GM21423 (cell line): Measurements from ENCODE around the gene BORCS6.
A peak's percentile ranks its signal among the peaks of the same experiment; 100 is the strongest.

Source experiments
- ATAC-seq: cut with Tn5 transposase; IDR thresholded peaks from one replicate; pipeline ENCODE4 v1.9.1; 2021; ENCODE audit warnings: mild to moderate bottlenecking, moderate library complexity; ENCODE audit not compliant: unreplicated experiment

BORCS6 gene

DNA sequence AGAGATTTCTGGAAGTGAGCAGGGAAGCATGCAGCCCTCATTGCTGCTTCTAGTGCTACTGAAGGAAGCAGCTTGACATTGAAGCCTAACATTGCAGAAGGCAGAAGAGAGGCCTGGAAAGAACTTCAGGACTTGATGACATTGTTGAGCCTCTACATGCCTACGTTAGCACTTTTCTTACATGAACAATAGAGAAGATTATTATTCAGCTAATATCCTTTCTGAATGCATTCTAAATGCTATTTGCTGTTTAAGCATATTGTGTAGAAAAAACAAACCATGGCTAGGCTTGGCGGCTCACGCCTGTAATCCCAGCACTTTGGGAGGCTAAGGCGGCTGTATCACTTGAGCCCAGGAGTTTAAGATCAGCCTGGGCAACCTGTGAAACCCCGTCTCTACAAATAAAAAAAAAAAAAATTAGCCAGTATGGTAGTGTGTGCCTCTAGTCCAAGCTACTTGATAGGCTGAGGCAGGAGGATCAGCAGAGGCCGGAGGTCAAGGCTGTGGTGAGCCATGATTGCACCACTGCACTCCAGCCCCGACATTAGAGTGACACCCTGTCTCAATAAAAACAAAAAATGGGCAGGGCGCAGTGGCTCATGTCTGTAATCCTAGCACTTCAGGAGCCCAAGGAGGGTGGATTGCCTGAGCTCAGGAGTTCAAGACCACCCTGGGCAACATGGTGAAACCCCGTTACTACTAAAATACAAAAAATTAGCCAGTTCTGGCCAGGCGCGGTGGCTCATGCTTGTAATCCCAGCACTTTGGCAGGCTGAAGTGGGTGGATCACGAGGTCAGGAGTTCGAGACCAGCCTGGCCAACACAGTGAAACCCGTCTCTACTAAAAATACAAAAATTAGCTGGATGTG is 22.6 kb upstream of the BORCS6 start:
- no peak for ATAC-seq

DNA sequence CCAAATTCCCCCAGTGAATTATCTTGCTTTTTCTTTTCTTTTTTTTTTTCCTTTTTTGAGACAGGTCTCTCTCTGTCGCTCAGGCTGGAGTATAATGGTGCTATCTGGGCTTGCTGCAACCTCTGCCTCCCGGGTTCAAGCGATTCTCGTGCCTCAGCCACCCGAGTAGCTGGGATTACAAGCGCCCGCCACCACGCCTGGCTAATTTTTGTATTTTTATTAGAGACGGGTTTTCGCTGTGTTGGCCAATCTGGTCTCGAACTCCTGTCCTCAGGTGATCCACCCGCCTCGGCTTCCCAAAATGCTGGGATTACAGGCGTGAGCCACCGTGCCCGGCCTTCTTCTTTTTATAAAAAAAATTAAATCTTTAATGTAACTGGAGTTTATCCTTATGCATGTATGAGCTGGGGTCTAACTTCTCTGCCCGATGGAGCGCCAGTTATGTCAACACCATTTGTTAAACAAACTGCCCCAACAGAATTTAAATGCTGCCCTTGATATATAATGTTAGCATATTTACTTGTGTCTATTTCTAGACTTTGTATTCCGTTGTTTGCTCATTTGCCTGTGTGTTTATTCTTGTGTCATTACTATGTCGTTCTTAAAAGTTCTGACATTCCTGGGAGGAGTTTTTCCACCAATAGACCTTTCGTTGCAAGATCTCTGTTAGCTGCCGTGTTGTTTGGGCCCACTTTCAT is 20.9 kb upstream of the BORCS6 start:
- peak; percentile 7 for ATAC-seq

DNA sequence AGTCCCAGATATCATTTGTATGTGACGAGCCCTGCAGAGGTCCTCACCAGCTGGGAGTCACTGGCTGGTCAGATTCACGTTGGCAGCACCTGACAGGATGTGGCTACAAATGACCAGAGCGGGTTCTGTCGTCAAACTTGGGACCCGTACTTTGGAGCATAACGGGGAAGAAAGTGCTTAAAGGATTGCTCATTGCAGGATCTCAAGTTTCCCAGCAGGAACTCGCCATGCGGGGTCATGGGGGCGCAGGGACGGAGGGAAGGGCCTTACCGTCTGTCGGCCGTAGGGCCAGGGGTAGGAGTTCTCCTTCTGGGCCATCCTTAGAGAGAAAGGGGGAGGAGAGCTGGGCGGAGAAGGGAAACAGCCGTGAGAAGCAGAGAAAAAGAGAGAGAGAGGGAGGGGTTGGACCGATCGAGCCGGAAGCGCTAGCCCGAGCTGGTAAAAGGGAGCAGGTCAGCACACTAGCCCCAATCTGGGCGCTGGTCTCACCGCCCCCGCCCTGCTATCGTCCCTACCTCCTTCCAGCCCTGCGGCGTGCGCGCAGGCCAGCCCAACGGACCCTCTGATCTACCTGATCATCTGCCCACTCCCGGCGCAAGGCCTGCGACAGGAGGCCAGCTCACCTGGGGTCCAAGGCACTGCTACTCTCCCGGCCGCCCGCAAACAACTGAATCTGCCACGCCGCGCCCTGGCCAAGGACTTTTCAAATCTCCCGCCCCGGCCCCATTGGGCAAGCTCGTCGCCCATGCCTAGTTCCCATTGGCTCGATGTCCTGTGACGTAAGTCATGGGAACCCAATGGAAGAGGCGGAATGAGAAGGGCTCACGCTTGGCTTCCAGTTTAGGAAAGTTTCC is 20.2 kb upstream of the BORCS6 start, which contains the start of gene AURKB:
Gene AURKB, minus strand, starts transcription at position 669 of the 854 bp plus-strand sequence. Its CDS starts 351 bp downstream, at position 318.
- peak; percentile 81 for ATAC-seq

DNA sequence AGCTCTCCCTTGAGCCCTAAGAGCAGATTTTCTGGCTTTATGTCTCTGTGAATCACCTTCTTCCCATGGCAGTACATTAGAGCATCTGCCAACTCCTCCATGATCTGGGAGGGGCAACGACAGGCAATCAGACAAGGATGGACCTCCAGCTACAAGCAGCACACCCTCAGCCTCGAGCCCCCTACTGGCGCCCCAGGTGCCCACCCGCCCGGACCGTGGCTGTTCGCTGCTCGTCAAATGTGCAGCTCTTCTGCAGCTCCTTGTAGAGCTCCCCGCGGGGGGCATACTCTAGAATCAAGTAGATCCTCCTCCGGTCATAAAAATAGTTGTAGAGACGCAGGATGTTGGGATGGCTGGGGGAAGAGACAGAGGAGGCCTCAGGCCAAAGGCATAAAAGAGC is 16.6 kb upstream of the BORCS6 start:
- ATAC-seq = no peak

DNA sequence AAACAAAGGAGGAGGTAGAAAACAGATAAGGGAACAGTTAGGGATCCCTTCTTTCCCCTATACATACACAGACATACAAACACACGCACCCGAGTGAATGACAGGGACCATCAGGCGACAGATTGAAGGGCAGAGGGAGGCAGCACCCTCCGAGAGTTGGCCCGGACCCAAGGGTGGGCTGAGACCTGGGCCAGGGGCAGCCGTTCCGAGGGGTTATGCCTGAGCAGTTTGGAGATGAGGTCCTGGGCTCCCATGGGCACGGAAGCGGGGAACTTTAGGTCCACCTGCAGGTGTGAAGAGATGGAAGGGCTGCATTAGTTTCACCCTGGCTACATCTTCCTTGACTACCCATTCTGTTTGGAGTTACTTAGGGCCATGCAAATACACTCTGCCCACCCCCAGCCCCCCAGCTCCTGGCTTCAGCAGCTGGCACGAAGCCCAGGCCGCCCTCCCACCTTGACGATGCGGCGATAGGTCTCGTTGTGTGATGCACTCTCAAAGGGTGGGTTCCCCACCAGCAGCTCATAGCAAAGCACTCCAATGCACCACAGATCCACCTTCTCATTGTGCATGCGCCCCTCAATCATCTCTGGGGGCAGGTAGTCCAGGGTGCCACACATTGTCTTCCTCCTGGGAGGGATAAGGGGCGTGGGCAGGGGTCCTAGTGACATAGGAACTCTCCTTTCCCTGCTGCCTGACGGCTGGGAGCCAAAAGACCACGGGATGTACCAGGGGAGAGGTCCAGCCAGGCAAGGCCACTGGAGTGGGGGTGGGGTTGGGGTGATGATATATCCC is 15.0 kb upstream of the BORCS6 start:
- no peak for ATAC-seq

DNA sequence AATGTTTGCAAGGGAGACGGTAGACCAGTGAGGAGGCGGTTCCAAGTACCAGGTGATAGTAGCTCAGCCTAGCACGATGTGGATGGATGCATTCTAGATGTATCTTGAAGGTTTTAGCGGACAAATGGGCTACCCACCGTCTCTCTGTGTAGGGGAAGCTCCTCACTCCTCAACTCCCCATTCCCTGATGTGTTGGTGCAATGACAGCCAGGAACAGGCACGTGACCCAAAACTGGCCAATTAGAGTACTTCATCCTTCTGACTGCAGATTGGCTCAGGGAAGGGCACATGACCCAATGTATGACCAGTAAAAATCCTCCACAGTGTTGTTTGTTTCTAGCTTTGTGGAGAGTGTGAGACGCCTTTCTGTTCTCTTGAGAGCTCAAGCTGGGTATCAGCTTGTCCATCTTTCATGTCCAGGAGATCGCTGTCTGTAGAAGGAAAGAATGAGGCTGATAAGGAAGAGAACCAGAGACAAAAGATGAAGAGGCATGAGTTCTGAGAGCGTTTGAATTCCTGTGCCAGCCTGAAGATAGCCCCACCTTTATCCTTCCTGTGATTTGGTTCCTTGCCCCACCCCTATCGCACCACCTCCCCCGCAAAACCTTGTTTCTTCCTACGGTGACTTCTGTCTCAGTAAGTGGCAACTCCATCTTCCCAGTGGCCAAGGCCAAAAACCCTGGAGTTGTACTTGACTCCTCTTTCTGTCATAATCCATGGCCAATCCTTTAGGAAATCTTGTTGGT is 2.3 kb upstream of the BORCS6 start:
- no peak for ATAC-seq

DNA sequence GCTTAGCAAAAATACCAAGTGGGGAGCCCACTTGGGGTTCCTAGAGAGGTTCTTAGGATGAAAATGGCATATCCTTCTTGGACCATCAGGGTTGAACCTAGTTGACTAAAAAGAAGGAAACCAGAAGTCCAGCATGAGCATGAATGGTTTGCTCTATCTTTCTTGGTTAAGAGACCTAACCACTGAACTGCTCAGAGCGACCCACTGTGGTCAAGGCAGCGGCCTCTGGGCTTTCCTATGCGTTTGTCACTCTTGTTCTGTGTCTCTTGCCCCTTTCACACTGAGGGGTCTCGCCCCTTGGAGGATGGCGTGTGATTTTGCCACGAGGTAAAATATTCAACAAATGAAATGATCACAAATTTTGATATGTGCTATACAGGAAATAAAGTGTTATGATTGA is 526 bp upstream of the BORCS6 start:
- no peak for ATAC-seq

DNA sequence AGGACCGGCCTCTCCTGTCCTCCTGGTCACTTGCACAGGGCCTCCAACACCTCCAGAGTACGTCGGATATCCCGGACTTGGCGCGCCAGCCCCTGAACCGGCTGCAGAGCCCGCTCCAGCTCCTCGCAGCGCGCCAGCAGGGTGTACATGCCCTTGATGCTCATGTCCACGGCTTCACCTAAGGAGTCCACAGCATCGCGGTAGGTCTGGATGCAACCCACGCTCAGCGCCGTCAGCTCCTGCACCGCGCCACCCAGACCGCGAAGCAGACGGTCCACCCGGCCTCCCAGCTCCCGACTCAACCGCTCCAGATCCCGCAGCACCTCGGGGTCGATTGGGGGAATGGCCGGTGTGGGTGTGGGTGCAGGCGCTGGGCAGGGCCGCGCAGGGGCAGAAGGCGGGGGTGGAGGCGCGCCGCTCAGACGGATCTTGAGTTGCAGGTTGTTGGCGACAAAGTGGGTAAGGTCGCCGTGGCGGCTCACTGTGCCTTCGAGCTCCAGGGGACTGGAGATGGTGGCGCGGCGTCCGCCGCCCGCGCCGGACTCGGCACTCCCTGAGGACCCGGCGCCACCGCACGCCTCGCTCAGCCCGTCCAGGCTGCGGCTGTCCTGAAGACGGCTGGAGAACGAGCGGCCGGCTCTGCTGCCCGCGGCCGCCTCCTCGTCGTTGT is 804 bp downstream of the BORCS6 start:
- no peak for ATAC-seq

DNA sequence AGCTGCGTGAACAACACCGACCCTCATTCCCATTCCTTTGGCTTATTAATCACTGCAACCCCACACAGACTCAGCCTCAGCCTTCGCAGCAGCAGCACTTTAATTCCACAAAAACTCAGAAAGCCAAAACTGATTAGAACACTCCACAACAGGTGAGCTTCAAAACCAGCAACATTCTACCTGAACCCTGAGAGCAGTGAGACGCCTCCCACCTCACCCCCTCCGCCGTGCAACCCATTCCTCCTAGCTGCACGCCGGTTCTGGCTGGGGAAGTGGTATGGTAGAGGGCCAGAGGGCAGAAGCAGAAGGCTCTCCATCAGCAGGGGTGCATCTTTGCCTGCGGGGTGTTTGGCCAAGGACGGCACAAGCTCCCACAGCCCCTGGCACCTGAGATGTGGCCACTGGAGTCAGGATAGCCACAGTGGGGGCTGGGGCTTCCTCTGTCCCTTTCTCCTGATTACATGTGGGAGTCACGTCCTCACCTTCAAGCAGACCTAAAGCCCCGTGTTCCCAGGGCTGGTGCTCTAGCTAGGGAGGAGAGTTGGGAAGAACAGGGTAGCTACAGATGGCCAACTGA is 1.6 kb downstream of the BORCS6 start:
- no peak for ATAC-seq

DNA sequence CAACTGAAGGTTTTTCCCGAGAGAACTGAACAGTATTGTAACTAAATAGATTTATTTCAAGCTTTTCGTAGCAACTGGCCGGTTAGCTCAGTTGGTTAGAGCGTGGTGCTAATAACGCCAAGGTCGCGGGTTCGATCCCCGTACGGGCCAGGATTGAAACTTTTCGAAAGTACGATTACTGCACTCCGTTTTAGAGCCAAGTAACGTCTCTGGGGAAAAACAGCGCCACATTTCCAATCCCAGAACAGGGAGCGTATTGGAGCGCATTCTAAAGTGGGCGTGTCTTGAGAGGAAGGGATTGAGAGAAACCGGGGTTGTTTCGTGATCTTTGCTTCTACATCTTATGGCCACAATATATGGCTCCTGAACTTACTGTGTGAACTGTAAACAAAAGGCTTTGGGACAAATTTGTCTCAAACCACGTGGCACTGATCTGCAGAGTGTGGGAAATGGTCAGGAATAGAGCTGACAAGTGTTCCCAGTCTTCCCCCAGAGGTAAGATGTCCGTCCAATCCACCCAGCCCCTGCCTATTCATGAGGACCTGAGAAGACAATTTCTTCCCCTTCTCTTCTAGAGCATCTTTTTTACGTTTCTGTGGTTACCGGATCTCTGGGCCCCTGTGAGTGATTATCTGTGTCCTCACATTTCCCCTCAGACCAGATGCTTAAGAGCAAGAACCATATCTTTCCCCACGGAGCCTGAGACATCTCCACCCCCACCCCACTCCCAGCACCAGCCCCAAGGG is 2.3 kb downstream of the BORCS6 start:
- ATAC-seq = peak; percentile 23

DNA sequence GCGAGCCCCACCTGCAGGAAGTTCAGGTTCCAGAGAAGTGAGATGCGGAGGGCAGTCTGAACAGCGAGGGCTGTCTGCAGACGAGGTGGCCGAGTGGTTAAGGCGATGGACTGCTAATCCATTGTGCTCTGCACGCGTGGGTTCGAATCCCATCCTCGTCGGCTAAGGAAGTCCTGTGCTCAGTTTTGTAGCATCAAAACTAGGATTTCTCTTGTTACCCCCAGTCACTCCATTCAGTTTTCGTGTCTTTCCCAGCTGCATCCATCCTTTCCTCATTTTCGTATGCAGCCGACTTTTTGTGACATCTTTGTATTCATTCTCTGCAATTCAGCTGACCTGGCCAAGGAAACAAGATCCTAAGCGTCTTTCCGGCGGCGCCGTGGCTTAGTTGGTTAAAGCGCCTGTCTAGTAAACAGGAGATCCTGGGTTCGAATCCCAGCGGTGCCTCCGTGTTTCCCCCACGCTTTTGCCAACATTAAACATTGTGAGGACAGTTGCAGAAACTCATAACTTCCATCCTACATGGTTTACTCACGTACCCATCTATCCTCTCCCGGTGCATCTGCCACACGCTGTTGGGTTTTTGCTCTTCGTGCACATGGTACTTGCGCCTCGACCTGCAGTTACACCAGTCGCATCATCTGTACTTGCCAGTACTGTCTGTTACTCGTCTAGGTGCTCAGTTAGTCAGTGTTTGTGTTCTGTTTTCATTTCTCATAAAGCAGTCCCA is 3.0 kb downstream of the BORCS6 start:
- ATAC-seq = peak; percentile 25

DNA sequence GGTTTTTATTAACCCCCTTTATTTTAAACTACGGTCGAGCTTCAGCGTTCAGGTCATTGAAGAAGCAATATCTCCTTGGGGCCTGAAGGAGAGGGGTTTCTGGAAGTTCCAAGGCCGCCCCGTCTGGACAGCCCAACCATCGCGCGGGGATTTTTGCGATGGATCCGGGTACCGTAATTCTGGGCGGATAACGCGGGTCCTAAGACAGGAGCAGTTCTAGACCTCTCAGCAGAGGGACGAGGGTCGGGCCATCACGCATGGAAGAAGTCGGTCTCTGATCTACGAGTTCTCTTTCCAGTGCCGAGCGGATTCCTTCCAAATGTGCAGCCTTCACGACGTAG is 3.6 kb downstream of the BORCS6 start:
- ATAC-seq = peak; percentile 0

DNA sequence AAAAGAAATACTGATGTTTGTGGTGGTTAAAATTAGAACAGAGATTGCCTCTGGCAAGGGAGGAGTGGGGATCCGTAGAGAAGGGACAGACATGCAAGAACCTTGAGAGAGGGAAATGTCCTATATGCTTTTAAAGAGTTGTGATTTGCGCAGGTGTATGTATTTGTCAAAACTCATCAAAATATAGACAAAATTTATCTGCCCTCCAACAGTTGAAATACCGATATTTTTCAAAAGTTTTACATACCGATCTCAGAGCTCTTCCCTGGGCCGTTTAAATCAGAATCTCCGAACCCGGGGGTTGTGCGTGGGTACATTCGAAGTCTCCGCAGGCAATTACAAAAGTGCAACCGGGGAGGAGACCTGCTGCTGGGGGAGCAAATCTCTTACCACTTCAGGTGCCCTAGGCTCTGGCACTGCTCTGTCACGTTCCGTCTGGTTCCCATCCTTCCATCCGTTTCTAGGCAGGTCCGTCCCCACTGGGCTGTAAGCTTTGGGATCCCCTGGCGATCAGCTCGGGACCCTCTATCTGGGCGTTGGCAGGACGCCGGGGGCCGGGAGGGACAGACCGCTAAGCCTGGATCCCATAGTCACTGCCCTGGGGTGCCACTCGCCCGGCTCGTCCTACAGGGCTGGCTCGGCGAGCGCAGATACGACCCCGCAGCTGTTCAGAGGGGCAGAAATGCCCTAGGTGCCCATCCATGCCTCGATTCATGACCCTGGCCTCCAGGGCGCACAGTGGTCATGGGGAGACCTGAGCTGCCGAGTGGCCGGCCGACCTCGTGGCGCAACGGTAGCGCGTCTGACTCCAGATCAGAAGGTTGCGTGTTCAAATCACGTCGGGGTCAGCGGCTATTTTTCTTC is 4.2 kb downstream of the BORCS6 start:
- no peak for ATAC-seq

DNA sequence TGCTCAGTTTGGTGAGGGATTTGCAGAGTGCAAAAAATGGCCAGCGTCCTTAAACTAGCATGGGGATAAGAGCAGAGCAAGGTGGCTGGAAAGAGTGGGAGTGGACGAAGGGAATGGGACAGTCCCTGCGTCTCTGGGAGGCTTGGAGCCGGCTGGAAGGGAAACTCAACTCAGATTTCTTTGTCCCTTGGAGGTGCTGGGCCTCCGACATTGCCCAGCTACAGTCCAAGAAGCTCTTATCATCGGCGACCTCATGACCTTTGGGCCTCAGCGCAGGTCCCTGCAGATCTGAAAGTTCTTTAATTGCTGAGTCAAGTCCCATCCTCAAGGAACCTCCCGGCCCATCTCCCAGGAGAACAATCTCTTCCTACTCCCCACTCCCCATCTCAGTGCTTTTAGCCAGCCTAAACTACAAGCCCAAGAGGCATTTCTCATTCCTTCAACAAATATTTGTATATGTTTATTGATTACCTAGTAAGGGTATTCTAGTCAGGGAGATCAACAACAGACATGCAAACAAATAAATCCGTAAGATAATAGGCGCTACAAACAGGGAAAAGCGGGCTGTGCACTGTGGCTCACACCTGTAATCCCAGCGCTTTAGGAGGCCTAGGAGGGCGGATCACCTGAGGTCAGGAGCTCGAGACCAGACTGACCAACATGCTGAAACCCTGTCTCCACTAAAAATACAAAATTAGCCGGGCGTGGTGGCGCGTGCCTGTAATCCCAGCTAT is 12.8 kb downstream of the BORCS6 start:
- no peak for ATAC-seq

DNA sequence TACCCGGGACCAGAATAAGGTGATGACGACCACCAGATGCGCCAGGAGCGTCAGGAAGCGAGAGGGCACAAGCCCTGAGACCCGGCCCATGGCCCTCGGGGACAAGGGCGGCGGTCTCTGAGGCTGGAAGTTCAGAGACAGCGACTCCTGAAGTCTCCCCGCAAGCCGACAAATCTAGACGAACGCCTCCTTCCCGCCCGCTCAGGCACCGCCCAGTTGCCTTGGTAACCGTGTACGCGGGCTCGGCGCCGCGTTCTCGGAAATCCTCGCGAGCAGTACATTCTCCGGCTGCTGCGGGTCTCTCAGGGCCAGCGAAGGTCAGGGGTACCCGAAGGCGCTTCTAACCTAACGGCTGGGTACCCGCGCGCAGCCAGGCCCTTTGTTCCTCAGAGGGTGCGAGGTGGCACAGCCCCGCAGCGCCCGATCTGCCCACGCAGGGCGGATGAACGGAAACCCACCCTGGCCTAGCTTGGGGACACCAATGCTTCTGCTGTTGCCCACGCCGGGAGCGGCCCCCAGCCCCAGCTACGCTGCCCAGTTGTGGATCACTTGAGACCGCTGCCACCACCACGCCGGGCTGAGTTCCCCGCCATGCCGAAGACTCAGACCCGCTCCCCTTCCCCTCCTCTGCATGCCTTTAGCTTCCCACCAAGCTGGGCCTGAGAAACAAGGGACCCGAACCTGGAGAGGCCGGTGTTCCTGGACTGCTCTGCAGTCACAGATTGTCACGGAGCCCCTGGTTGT is 13.6 kb downstream of the BORCS6 start, which contains the start of gene TMEM107:
Gene TMEM107, minus strand, starts transcription at position 184 of the 744 bp plus-strand sequence. Its CDS starts 94 bp downstream, at position 90.
- peak; percentile 39 for ATAC-seq
